HepG2 (cell line): ENCODE measurements around the gene CCDC61. TPM values are rescaled to one million over a fixed set of nuclear protein-coding genes. Genes with fewer than 3 reads are reported as not detected.

Experiments
- ATAC-seq: fragments of 200-7000 bp; cut with Tn5 transposase; 3 replicates; pipeline ENCODE4 v1.9.1; 2020; ENCODE audit warnings: mild to moderate bottlenecking, moderate library complexity
- BruUV-seq: library from RNA; stranded (reverse); fragments of 400-500 nt; replicated peaks from 2 replicates; lab custom pipeline; 2021; lab: Mats Ljungman, UMichigan
- CTCF ChIA-PET: fragments of 300-600 bp; formaldehyde crosslinking; extraction: SDS; loops from one replicate; lab custom pipeline; 2021; ENCODE audit warnings: low total read pairs, inconsistent platforms, low intra/inter-chr PET ratio; lab: Yijun Ruan, JAX
- POLR2A ChIA-PET: fragments of 350-600 bp; sonication (Branson Sonifier 250); formaldehyde crosslinking; loops from one replicate; lab custom pipeline; 2020; ENCODE audit warnings: antibody characterized with exemption, inconsistent platforms; lab: Yijun Ruan, JAX
- DNase-seq: peaks from one replicate; pipeline ENCODE4 v3.0.0-alpha.2; 2015; ENCODE audit warnings: low spot score
- FAIRE-seq: peaks from 3 replicates; lab custom pipeline; 2011; peaks lifted over from hg19 to GRCh38; lab: Jason Lieb, UNC
- H2AFZ ChIP-seq: one replicate; pipeline ENCODE4 v1.6.1; 2011; ENCODE audit warnings: low read length, inconsistent platforms
- H3K27ac ChIP-seq: fragments of 300-600 bp; 3 replicates; pipeline ENCODE4 v1.8.0; 2011; ENCODE audit warnings: mixed run types, mild to moderate bottlenecking, mixed read lengths, low read length, inconsistent platforms; ENCODE audit not compliant: insufficient read depth; ENCODE audit errors: extremely low read length
- H3K27me3 ChIP-seq, 2 experiments: fragments of 200-600 bp in 1 of 2; 2 replicates in 1 of 2; 3 replicates in 1 of 2; pipeline versions ENCODE4 v1.6.0 to v1.8.0; 2011; ENCODE audit warnings: low read length in 2 of 2, mild to moderate bottlenecking in 2 of 2, moderate library complexity in 2 of 2, inconsistent platforms in 1 of 2; ENCODE audit not compliant: insufficient read depth in 2 of 2, control insufficient read depth in 1 of 2
- H3K36me3 ChIP-seq, 2 experiments: fragments of 200-600 bp in 1 of 2; replicated peaks in 1 of 2; 2 replicates in 1 of 2; 3 replicates in 1 of 2; pipeline versions ENCODE4 v1.5.1 to v1.8.0; 2011; ENCODE audit warnings: low read length in 2 of 2, inconsistent platforms in 1 of 2; ENCODE audit not compliant: insufficient read depth in 2 of 2, control insufficient read depth in 1 of 2
- H3K4me1 ChIP-seq: 2 replicates; pipeline ENCODE4 v1.5.1; 2012; ENCODE audit warnings: low read length, inconsistent platforms; ENCODE audit not compliant: insufficient read depth
- H3K4me2 ChIP-seq: 2 replicates; pipeline ENCODE4 v1.6.0; 2011; ENCODE audit warnings: low read depth, low read length, inconsistent platforms
- H3K4me3 ChIP-seq, 3 experiments: fragments of 200-600 bp in 1 of 3; sonication (generic), shearing (Covaris generic) in 1 of 3; replicated peaks in 1 of 3; 2 replicates each; pipeline ENCODE4 v1.5.1; 2011 to 2016; ENCODE audit warnings: low read length in 3 of 3, inconsistent platforms in 2 of 3, low read depth in 2 of 3, mild to moderate bottlenecking in 2 of 3, control low read depth in 1 of 3, mixed read lengths in 1 of 3; ENCODE audit not compliant: insufficient read depth in 1 of 3
- H3K79me2 ChIP-seq: one replicate; pipeline ENCODE4 v1.6.1; 2011; ENCODE audit warnings: low read length, inconsistent platforms; ENCODE audit not compliant: insufficient read depth
- H3K9ac ChIP-seq: 2 replicates; pipeline ENCODE4 v1.6.0; 2011; ENCODE audit warnings: mild to moderate bottlenecking, low read depth, low read length, inconsistent platforms; ENCODE audit not compliant: insufficient read depth
- H3K9me3 ChIP-seq: 2 replicates; pipeline ENCODE4 v1.5.1; 2012; ENCODE audit warnings: mild to moderate bottlenecking, low read length
- H4K20me1 ChIP-seq: 2 replicates; pipeline ENCODE4 v1.6.0; 2011; ENCODE audit warnings: inconsistent platforms, mild to moderate bottlenecking, low read length, moderate library complexity; ENCODE audit not compliant: insufficient read depth
- ATF2 ChIP-seq: sonication (generic); formaldehyde crosslinking; IDR thresholded peaks from 2 replicates; pipeline ENCODE4 v1.4.0; 2020; ENCODE audit warnings: missing genetic modification reagents
- CBX5 ChIP-seq: sonication (generic); formaldehyde crosslinking; IDR thresholded peaks from 2 replicates; pipeline ENCODE4 v1.4.0; 2020; ENCODE audit warnings: missing genetic modification reagents, borderline replicate concordance
- FOXK1 ChIP-seq: sonication (generic); formaldehyde crosslinking; IDR thresholded peaks from 2 replicates; pipeline ENCODE4 v1.4.0; 2020; ENCODE audit warnings: low read depth, missing genetic modification reagents, borderline replicate concordance
- MNT ChIP-seq: fragments of 450-650 bp; IDR thresholded peaks from 2 replicates; pipeline ENCODE4 v1.6.1; 2016
- NCOA2 ChIP-seq: sonication (generic); formaldehyde crosslinking; IDR thresholded peaks from 2 replicates; pipeline ENCODE4 v1.8.0; 2022; ENCODE audit warnings: inconsistent platforms
- SIN3A ChIP-seq: IDR thresholded peaks from 2 replicates; pipeline ENCODE4 v1.6.1; 2011; ENCODE audit warnings: low read depth, mild to moderate bottlenecking, control low read depth, low read length, borderline replicate concordance
- ZBTB39 ChIP-seq: sonication (generic); formaldehyde crosslinking; IDR thresholded peaks from 2 replicates; pipeline ENCODE4 v1.5.0; 2020; ENCODE audit warnings: missing genetic modification reagents
- ZBTB46 ChIP-seq: sonication (generic); formaldehyde crosslinking; IDR thresholded peaks from 2 replicates; pipeline ENCODE4 v1.4.0; 2020; ENCODE audit warnings: mild to moderate bottlenecking, missing genetic modification reagents, borderline replicate concordance
- ZHX2 ChIP-seq, 2 experiments: sonication (generic) in 1 of 2; formaldehyde crosslinking in 1 of 2; IDR thresholded peaks; 2 replicates each; pipeline versions ENCODE4 v1.6.1 to v1.9.0; 2014 to 2022; ENCODE audit warnings: antibody characterized with exemption in 1 of 2, borderline replicate concordance in 1 of 2, inconsistent platforms in 1 of 2, low read depth in 1 of 2, missing genetic modification reagents in 1 of 2
- WGBS: methylation state at CpG from one replicate; pipeline ENCODE4 v1.1.6; 2017; ENCODE audit warnings: low lambda C conversion rate; 5-methylcytosine and 5-hydroxymethylcytosine counted together
- in situ Hi-C: cut with HindIII; loops from 2 replicates; pipeline ENCODE4 v1.10.0; 2017; ENCODE audit warnings: low pct_unique_long_range_greater_than_20kb; ENCODE audit not compliant: extremely low pct_ligation_motif_present
- intact Hi-C: fragments of 100-400 bp; cut with micrococcal nuclease; formaldehyde crosslinking; loops from one replicate; pipeline ENCODE4 v1.10.0; 2022; ENCODE audit not compliant: unreplicated experiment
- polyA plus RNA-seq, 8 experiments: library from polyadenylated mRNA; depleted of rRNA in 3 of 8; stranded (reverse) in 7 of 8; unstranded in 1 of 8; fragments of >200 nt; fragmentation: Illumina TruSeq in 4 of 8; extraction: Trizol in 4 of 8; gene quantifications; 2 replicates each; pipeline versions ENCODE4 v1.2.1 to v1.2.3, GENCODE V29; 2011 to 2016; ENCODE audit warnings: low read depth in 4 of 8, missing spikeins in 1 of 8, mixed read lengths in 1 of 8; ENCODE audit not compliant: insufficient read depth in 1 of 8
- total RNA-seq, 5 experiments: library from RNA; depleted of rRNA; stranded (reverse); fragments of >200 nt; fragmentation: Illumina TruSeq; extraction: Trizol; gene quantifications; 2 replicates each; pipeline ENCODE4 v1.2.3, GENCODE V29; 2016; ENCODE audit warnings: low read depth in 1 of 5

Gene CCDC61
- total and polyA plus RNA-seq, 2 of the 13 experiments (the other 11 are each of a cell fraction or from before 2014, with no cell fraction given), result 4.2 to 4.9 TPM

- intact Hi-C loops (no loop called here), in situ Hi-C loops (no loop called here)
- no peaks in the 10 kb centered on the region for H3K36me3 ChIP-seq
- CTCF ChIA-PET, result no interaction called here
- 38% methylated on average over 4 of the region's 4 CpGs for WGBS
- POLR2A ChIA-PET, result no interaction called here
- no peak overlapping the region for H3K4me3 ChIP-seq
- no peaks in the 10 kb centered on the region for H3K27me3 ChIP-seq
- no peaks in the 10 kb centered on the region for H3K9me3 ChIP-seq
- no peak for FAIRE-seq
- H3K4me2 ChIP-seq, result no peak overlapping the region
- no peaks in the 10 kb centered on the region for H4K20me1 ChIP-seq
- no TSS peak for BruUV-seq
- peaks cover 20% of the 10 kb centered on the region for H3K4me1 ChIP-seq
- no peak for ATAC-seq
- no peak overlapping the region for H2AFZ ChIP-seq
- no peak overlapping the region for H3K27ac ChIP-seq
- no peak for DNase-seq
- H3K79me2 ChIP-seq, result no peaks in the 10 kb centered on the region
- no peak overlapping the region for H3K9ac ChIP-seq
- no peak for TF ChIP-seq NCOA2 (CRISPR knock-in tag)
- TF ChIP-seq ZHX2 (IDR thresholded peaks at IDR 0.05; ENCODE audit: low read depth), result no peak
- TF ChIP-seq ZHX2 (CRISPR knock-in tag; IDR thresholded peaks at IDR 0.05; ENCODE audit: borderline replicate concordance), result no peak
- TF ChIP-seq CBX5 (CRISPR knock-in tag), result no peak
- no peak for TF ChIP-seq MNT
- TF ChIP-seq ZBTB39 (CRISPR knock-in tag), result no peak
- no peak for TF ChIP-seq FOXK1 (CRISPR knock-in tag)
- no peak for TF ChIP-seq SIN3A
- TF ChIP-seq ATF2 (CRISPR knock-in tag), result no peak
- TF ChIP-seq ZBTB46 (CRISPR knock-in tag), result no peak
Measured at GRCh38 chr19:46052896-46053295, 57.6 kb downstream of the CCDC61 start.
